ENCODE data around the gene NARS2. TPM values are rescaled to one million over a fixed set of nuclear protein-coding genes. Genes with fewer than 3 reads are reported as not detected.

The NARS2 gene
- total and polyA plus RNA-seq, 9 of the 15 experiments (the other 6 are each of a cell fraction or from before 2014, with no cell fraction given): 26.8 to 48.0 (median 34.2) TPM

GRCh38 chr11:78574386-78575381 lies at the start of gene NARS2 (continued):
- TF ChIP-seq TFAP4 (CRISPR knock-in tag; IDR thresholded peaks at IDR 0.05; ENCODE audit: borderline replicate concordance) (peak; percentile 94), MYC (IDR thresholded peaks at IDR 0.05; ENCODE audit: low read depth, low read length) (peak; percentile 93), MYC (CRISPR knock-in tag; IDR thresholded peaks at IDR 0.05; ENCODE audit: borderline replicate concordance, low read depth) (peak; percentile 64; the same call in 1 of the 2 replicates), TAF1 (IDR thresholded peaks at IDR 0.05; ENCODE audit: control insufficient read depth, extremely low read depth, insufficient read depth, low read length, severe bottlenecking) (peak; percentile 31), CREBBP (IDR thresholded peaks at IDR 0.05; ENCODE audit: low read depth, low read length) (no peak), DNMT1 (IDR thresholded peaks at IDR 0.05) (no peak), SREBF1 (IDR thresholded peaks at IDR 0.05; ENCODE audit: borderline replicate concordance, low read depth, low read length) (no peak), ZNF384 (IDR thresholded peaks at IDR 0.05; ENCODE audit: low read depth, low read length) (no peak), ZNF780A (CRISPR knock-in tag; IDR thresholded peaks at IDR 0.05) (no peak), FOXK2 (conservative IDR thresholded peaks at IDR 0.05 in 1 of 2, IDR thresholded peaks at IDR 0.05 in 1 of 2; ENCODE audit: low read depth in 2 of 2) (peak; percentile 93), CTCFL (IDR thresholded peaks at IDR 0.05; ENCODE audit: borderline replicate concordance, insufficient read depth, low read depth, low read length, poor library complexity, severe bottlenecking) (no peak), SIN3B (IDR thresholded peaks at IDR 0.05; ENCODE audit: low read depth) (peak; percentile 52; the same call in 1 of the 2 replicates), E2F6 (IDR thresholded peaks at IDR 0.05; ENCODE audit: borderline replicate concordance in 1 of 2, extremely low read depth in 1 of 2, insufficient read depth in 1 of 2, insufficient read length in 1 of 2, low read depth in 1 of 2, low read length in 1 of 2, poor library complexity in 1 of 2, severe bottlenecking in 1 of 2) (peak in 1 of 2 experiments; percentile 22), PCBP2 (IDR thresholded peaks at IDR 0.05; ENCODE audit: low read depth, low read length, poor library complexity, severe bottlenecking) (no peak), RBM39 (optimal IDR thresholded peaks at IDR 0.05; ENCODE audit: low read depth, low read length) (no peak), MTA2 (IDR thresholded peaks at IDR 0.05; ENCODE audit: low read depth) (no peak), CHCHD3 (CRISPR knock-in tag; IDR thresholded peaks at IDR 0.05) (no peak), MLX (CRISPR knock-in tag; conservative IDR thresholded peaks at IDR 0.05) (no peak), MYBL2 (IDR thresholded peaks at IDR 0.05; ENCODE audit: low read depth) (no peak), MYBL2 (CRISPR knock-in tag; IDR thresholded peaks at IDR 0.05; ENCODE audit: borderline replicate concordance) (no peak)

Measured in K562 (cell line).